ENCODE results near the gene FIBCD1.
"Not testable (repeated sequence)": the region's sequence is repeated elsewhere in the genome, so short reads cannot be mapped to it uniquely, and the experiment has no call there.

Gene FIBCD1

GRCh38 chr9:130973686-130974281 is 34.7 kb upstream of the FIBCD1 start:
- no peak for DNase-seq

- DNase-seq, result no peak
These were observed 34.1 kb upstream of the FIBCD1 start for GRCh38 chr9:130972957-130973685.

GRCh38 chr9:130972277-130972956 is 33.4 kb upstream of the FIBCD1 start:
- DNase-seq, result no peak

GRCh38 chr9:130971294-130971849 is 32.3 kb upstream of the FIBCD1 start:
- DNase-seq, result no peak

GRCh38 chr9:130970855-130971254 is 31.8 kb upstream of the FIBCD1 start:
- DNase-seq, result no peak

- DNase-seq, result no peak
These were observed 31.0 kb upstream of the FIBCD1 start for GRCh38 chr9:130970052-130970451.

- DNase-seq, result no peak
These were observed 26.6 kb upstream of the FIBCD1 start for GRCh38 chr9:130965680-130966079.

GRCh38 chr9:130963916-130964315 is 24.9 kb upstream of the FIBCD1 start:
- no peak for DNase-seq

GRCh38 chr9:130963337-130963908 is 24.4 kb upstream of the FIBCD1 start:
- DNase-seq, result no peak

- no peak for DNase-seq
These were observed 23.6 kb upstream of the FIBCD1 start for GRCh38 chr9:130962418-130963316.

GRCh38 chr9:130961511-130962300 is 22.7 kb upstream of the FIBCD1 start:
- no peak for DNase-seq

- DNase-seq, result no peak
These were observed 21.7 kb upstream of the FIBCD1 start for GRCh38 chr9:130960522-130961378.

GRCh38 chr9:130959809-130960334 is 20.8 kb upstream of the FIBCD1 start:
- DNase-seq, result no peak

- not testable (repeated sequence) for DNase-seq
These were observed 19.5 kb upstream of the FIBCD1 start for GRCh38 chr9:130958564-130958963.

GRCh38 chr9:130957451-130958203 is 18.6 kb upstream of the FIBCD1 start:
- no peak for DNase-seq

- no peak for DNase-seq
These were observed 17.8 kb upstream of the FIBCD1 start for GRCh38 chr9:130956636-130957450.

- no peak for DNase-seq
These were observed 17.0 kb upstream of the FIBCD1 start for GRCh38 chr9:130955947-130956621.

- not testable (repeated sequence) for DNase-seq
These were observed 15.9 kb upstream of the FIBCD1 start for GRCh38 chr9:130954925-130955324.
